ENCODE data around the gene THAP4.

THAP4 gene

GRCh38 chr2:241673189-241673663, 36.3 kb upstream of the THAP4 start:
- Histone ChIP-seq H3K27me3 (ENCODE audit: insufficient read depth, low read length, poor library complexity) (no peaks in the 10 kb centered on the region), H3K27ac (ENCODE audit: low read depth, low read length) (no peak overlapping the region), H4K8ac (ENCODE audit: low read depth, low read length) (no peak overlapping the region), H2BK120ac (ENCODE audit: low read depth, low read length) (no peak overlapping the region), H3K4me1 (ENCODE audit: control insufficient read depth, low read depth, low read length) (no peaks in the 10 kb centered on the region), H3K4me3 (ENCODE audit: low read length) (no peak overlapping the region), H3K23ac (ENCODE audit: low read length) (no peak overlapping the region), H2AK5ac (ENCODE audit: low read length) (no peak overlapping the region), H3K36me3 (ENCODE audit: control insufficient read depth, insufficient read depth, low read length) (peaks cover 5% of the 10 kb centered on the region), H3K4me2 (ENCODE audit: low read length) (no peak overlapping the region), H3K9ac (ENCODE audit: low read length) (no peak overlapping the region), H2BK5ac (ENCODE audit: low read length) (no peak overlapping the region), H3K4ac (ENCODE audit: low read depth, low read length) (no peak overlapping the region), H3K79me2 (ENCODE audit: control insufficient read depth, insufficient read depth, low read length) (no peaks in the 10 kb centered on the region), H3K79me1 (ENCODE audit: low read length) (no peaks in the 10 kb centered on the region), H3K18ac (ENCODE audit: low read length) (no peak overlapping the region), H2BK15ac (replicated peaks; ENCODE audit: low read depth) (no peak overlapping the region), H3K56ac (ENCODE audit: low read length) (no peak overlapping the region), H4K5ac (ENCODE audit: low read length) (no peak overlapping the region)
- no peak for DNase-seq
- WGBS (ENCODE audit: extremely low coverage, insufficient coverage, low lambda C conversion rate), result no CpG with 5 or more reads among the region's 18 CpGs

GRCh38 chr2:241672243-241673188, 35.6 kb upstream of the THAP4 start:
- H3K9ac ChIP-seq (ENCODE audit: low read length), result no peak overlapping the region
- H3K4ac ChIP-seq (ENCODE audit: low read depth, low read length), result no peak overlapping the region
- H2BK15ac ChIP-seq (replicated peaks; ENCODE audit: low read depth), result no peak overlapping the region
- H3K23ac ChIP-seq (ENCODE audit: low read length), result no peak overlapping the region
- H3K4me1 ChIP-seq (ENCODE audit: control insufficient read depth, low read depth, low read length), result no peaks in the 10 kb centered on the region
- H3K36me3 ChIP-seq (ENCODE audit: control insufficient read depth, insufficient read depth, low read length), result peaks cover 6% of the 10 kb centered on the region
- H3K79me1 ChIP-seq (ENCODE audit: low read length), result no peaks in the 10 kb centered on the region
- H4K8ac ChIP-seq (ENCODE audit: low read depth, low read length), result no peak overlapping the region
- WGBS (ENCODE audit: extremely low coverage, insufficient coverage, low lambda C conversion rate), result no CpG with 5 or more reads among the region's 42 CpGs
- H3K27ac ChIP-seq (ENCODE audit: low read depth, low read length), result no peak overlapping the region
- no peak overlapping the region for H3K56ac ChIP-seq (ENCODE audit: low read length)
- H2BK5ac ChIP-seq (ENCODE audit: low read length), result no peak overlapping the region
- H3K4me2 ChIP-seq (ENCODE audit: low read length), result no peak overlapping the region
- no peak overlapping the region for H4K5ac ChIP-seq (ENCODE audit: low read length)
- no peak for DNase-seq
- no peak overlapping the region for H3K18ac ChIP-seq (ENCODE audit: low read length)
- H2BK120ac ChIP-seq (ENCODE audit: low read depth, low read length), result no peak overlapping the region
- H3K4me3 ChIP-seq (ENCODE audit: low read length), result no peak overlapping the region
- no peak overlapping the region for H2AK5ac ChIP-seq (ENCODE audit: low read length)
- H3K79me2 ChIP-seq (ENCODE audit: control insufficient read depth, insufficient read depth, low read length), result no peaks in the 10 kb centered on the region
- no peaks in the 10 kb centered on the region for H3K27me3 ChIP-seq (ENCODE audit: insufficient read depth, low read length, poor library complexity)

GRCh38 chr2:241671457-241672240, 34.7 kb upstream of the THAP4 start:
- no peak overlapping the region for H3K4me3 ChIP-seq (ENCODE audit: low read length)
- no peak overlapping the region for H3K18ac ChIP-seq (ENCODE audit: low read length)
- H3K4me2 ChIP-seq (ENCODE audit: low read length), result no peak overlapping the region
- no peak overlapping the region for H2AK5ac ChIP-seq (ENCODE audit: low read length)
- no peak overlapping the region for H2BK5ac ChIP-seq (ENCODE audit: low read length)
- no peak overlapping the region for H3K56ac ChIP-seq (ENCODE audit: low read length)
- no peak overlapping the region for H3K4ac ChIP-seq (ENCODE audit: low read depth, low read length)
- H2BK15ac ChIP-seq (replicated peaks; ENCODE audit: low read depth), result no peak overlapping the region
- H4K5ac ChIP-seq (ENCODE audit: low read length), result no peak overlapping the region
- no peak overlapping the region for H3K23ac ChIP-seq (ENCODE audit: low read length)
- no peak for DNase-seq
- no peaks in the 10 kb centered on the region for H3K79me2 ChIP-seq (ENCODE audit: control insufficient read depth, insufficient read depth, low read length)
- H3K79me1 ChIP-seq (ENCODE audit: low read length), result no peaks in the 10 kb centered on the region
- no peak overlapping the region for H2BK120ac ChIP-seq (ENCODE audit: low read depth, low read length)
- no peak overlapping the region for H4K8ac ChIP-seq (ENCODE audit: low read depth, low read length)
- H3K27ac ChIP-seq (ENCODE audit: low read depth, low read length), result no peak overlapping the region
- no peaks in the 10 kb centered on the region for H3K4me1 ChIP-seq (ENCODE audit: control insufficient read depth, low read depth, low read length)
- peaks cover 5% of the 10 kb centered on the region for H3K36me3 ChIP-seq (ENCODE audit: control insufficient read depth, insufficient read depth, low read length)
- WGBS (ENCODE audit: extremely low coverage, insufficient coverage, low lambda C conversion rate), result no CpG with 5 or more reads among the region's 31 CpGs
- H3K27me3 ChIP-seq (ENCODE audit: insufficient read depth, low read length, poor library complexity), result no peaks in the 10 kb centered on the region
- no peak overlapping the region for H3K9ac ChIP-seq (ENCODE audit: low read length)

GRCh38 chr2:241670333-241671110, 33.6 kb upstream of the THAP4 start:
- no peak overlapping the region for H3K9ac ChIP-seq (ENCODE audit: low read length)
- no peak overlapping the region for H3K4me2 ChIP-seq (ENCODE audit: low read length)
- H3K56ac ChIP-seq (ENCODE audit: low read length), result no peak overlapping the region
- H4K8ac ChIP-seq (ENCODE audit: low read depth, low read length), result no peak overlapping the region
- H3K4me3 ChIP-seq (ENCODE audit: low read length), result no peak overlapping the region
- no peak overlapping the region for H2AK5ac ChIP-seq (ENCODE audit: low read length)
- H3K79me2 ChIP-seq (ENCODE audit: control insufficient read depth, insufficient read depth, low read length), result no peaks in the 10 kb centered on the region
- no peak overlapping the region for H2BK120ac ChIP-seq (ENCODE audit: low read depth, low read length)
- no peak overlapping the region for H2BK15ac ChIP-seq (replicated peaks; ENCODE audit: low read depth)
- no peak overlapping the region for H3K18ac ChIP-seq (ENCODE audit: low read length)
- peaks cover 2% of the 10 kb centered on the region for H3K79me1 ChIP-seq (ENCODE audit: low read length)
- no peaks in the 10 kb centered on the region for H3K27me3 ChIP-seq (ENCODE audit: insufficient read depth, low read length, poor library complexity)
- H3K4me1 ChIP-seq (ENCODE audit: control insufficient read depth, low read depth, low read length), result no peaks in the 10 kb centered on the region
- H4K5ac ChIP-seq (ENCODE audit: low read length), result no peak overlapping the region
- H3K23ac ChIP-seq (ENCODE audit: low read length), result no peak overlapping the region
- H3K36me3 ChIP-seq (ENCODE audit: control insufficient read depth, insufficient read depth, low read length), result peaks cover 5% of the 10 kb centered on the region
- H3K27ac ChIP-seq (ENCODE audit: low read depth, low read length), result no peak overlapping the region
- no CpG with 5 or more reads among the region's 31 CpGs for WGBS (ENCODE audit: extremely low coverage, insufficient coverage, low lambda C conversion rate)
- H2BK5ac ChIP-seq (ENCODE audit: low read length), result no peak overlapping the region
- DNase-seq, result no peak
- no peak overlapping the region for H3K4ac ChIP-seq (ENCODE audit: low read depth, low read length)

- no peak overlapping the region for H2BK5ac ChIP-seq (ENCODE audit: low read length)
- H3K36me3 ChIP-seq (ENCODE audit: control insufficient read depth, insufficient read depth, low read length), result peaks cover 5% of the 10 kb centered on the region
- no peak overlapping the region for H3K27ac ChIP-seq (ENCODE audit: low read depth, low read length)
- DNase-seq, result no peak
- H3K56ac ChIP-seq (ENCODE audit: low read length), result no peak overlapping the region
- H3K9ac ChIP-seq (ENCODE audit: low read length), result no peak overlapping the region
- H3K79me2 ChIP-seq (ENCODE audit: control insufficient read depth, insufficient read depth, low read length), result no peaks in the 10 kb centered on the region
- peaks cover 2% of the 10 kb centered on the region for H3K79me1 ChIP-seq (ENCODE audit: low read length)
- H2AK5ac ChIP-seq (ENCODE audit: low read length), result no peak overlapping the region
- H3K4ac ChIP-seq (ENCODE audit: low read depth, low read length), result no peak overlapping the region
- H4K8ac ChIP-seq (ENCODE audit: low read depth, low read length), result no peak overlapping the region
- H2BK15ac ChIP-seq (replicated peaks; ENCODE audit: low read depth), result no peak overlapping the region
- no peak overlapping the region for H3K4me2 ChIP-seq (ENCODE audit: low read length)
- no peaks in the 10 kb centered on the region for H3K27me3 ChIP-seq (ENCODE audit: insufficient read depth, low read length, poor library complexity)
- no peak overlapping the region for H2BK120ac ChIP-seq (ENCODE audit: low read depth, low read length)
- H3K4me1 ChIP-seq (ENCODE audit: control insufficient read depth, low read depth, low read length), result no peaks in the 10 kb centered on the region
- H3K4me3 ChIP-seq (ENCODE audit: low read length), result no peak overlapping the region
- H3K18ac ChIP-seq (ENCODE audit: low read length), result no peak overlapping the region
- no peak overlapping the region for H4K5ac ChIP-seq (ENCODE audit: low read length)
- H3K23ac ChIP-seq (ENCODE audit: low read length), result no peak overlapping the region
- WGBS (ENCODE audit: extremely low coverage, insufficient coverage, low lambda C conversion rate), result no CpG with 5 or more reads among the region's 12 CpGs
Measured at GRCh38 chr2:241668839-241669238, 31.9 kb upstream of the THAP4 start.
